Epithelial cell of esophagus (primary cell): ENCODE measurements around the gene MRPL43.
A peak's percentile ranks its signal among the peaks of the same experiment; 100 is the strongest.

Source experiments
- DNase-seq: peaks from one replicate; pipeline ENCODE4 v3.0.0; 2010; ENCODE audit warnings: low read depth
- H3K4me3 ChIP-seq: 2 replicates; pipeline ENCODE4 v1.5.1; 2011; ENCODE audit warnings: mild to moderate bottlenecking, low read length, control low read depth
- TF ChIP-seq, protein P1 (sequence below): IDR thresholded peaks from 2 replicates; pipeline ENCODE4 v1.5.1; 2011; ENCODE audit warnings: low read depth, mild to moderate bottlenecking, low read length, control low read depth, inconsistent platforms; ENCODE audit not compliant: insufficient read depth; ENCODE audit errors: missing control alignments

Gene MRPL43

DNA sequence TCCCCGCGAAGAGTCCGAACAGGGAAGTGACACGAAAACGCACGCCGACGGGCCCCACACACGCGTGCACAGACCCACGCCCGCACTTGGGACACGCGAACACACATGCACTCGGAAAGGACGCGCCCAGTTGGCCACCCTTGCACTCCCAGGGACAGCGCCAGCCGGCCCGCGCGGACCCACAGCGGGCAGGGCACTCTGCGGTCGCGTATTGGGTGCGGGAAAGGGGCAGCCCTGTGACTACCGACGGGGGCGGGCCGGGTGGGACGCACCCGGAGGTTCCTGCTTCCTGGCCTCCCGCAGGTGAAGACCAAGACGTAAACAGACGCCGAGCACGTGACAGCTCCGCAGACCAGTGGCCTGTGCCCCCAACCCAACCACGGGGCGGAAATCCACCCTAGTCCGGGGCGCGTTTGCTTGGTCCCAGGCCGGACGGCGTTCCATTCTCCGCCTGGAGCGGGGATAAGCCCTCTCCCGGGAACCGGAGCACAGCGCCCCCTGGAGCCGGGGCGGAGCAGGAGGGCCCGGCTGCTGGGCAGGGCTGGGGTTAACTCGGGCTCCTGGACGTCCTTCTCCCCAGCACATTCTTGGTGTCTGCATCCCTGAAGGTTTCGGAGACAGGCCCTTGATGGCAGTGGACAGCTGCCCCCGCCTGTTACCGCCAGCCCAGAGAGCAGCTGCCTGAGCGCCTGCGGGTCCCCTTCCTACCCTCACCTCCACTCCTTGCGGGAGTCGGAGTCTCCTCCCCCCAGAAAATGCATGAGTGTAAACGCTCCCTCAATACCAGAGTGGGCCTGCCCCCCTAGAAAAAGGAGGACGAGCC lies 10.3 kb upstream of the MRPL43 start:
- DNase-seq, result peak; percentile 79
- TF ChIP-seq, protein P1, sequence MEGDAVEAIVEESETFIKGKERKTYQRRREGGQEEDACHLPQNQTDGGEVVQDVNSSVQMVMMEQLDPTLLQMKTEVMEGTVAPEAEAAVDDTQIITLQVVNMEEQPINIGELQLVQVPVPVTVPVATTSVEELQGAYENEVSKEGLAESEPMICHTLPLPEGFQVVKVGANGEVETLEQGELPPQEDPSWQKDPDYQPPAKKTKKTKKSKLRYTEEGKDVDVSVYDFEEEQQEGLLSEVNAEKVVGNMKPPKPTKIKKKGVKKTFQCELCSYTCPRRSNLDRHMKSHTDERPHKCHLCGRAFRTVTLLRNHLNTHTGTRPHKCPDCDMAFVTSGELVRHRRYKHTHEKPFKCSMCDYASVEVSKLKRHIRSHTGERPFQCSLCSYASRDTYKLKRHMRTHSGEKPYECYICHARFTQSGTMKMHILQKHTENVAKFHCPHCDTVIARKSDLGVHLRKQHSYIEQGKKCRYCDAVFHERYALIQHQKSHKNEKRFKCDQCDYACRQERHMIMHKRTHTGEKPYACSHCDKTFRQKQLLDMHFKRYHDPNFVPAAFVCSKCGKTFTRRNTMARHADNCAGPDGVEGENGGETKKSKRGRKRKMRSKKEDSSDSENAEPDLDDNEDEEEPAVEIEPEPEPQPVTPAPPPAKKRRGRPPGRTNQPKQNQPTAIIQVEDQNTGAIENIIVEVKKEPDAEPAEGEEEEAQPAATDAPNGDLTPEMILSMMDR, result peak; percentile 84
- H3K4me3 ChIP-seq, result peak overlapping the region; percentile 78

DNA sequence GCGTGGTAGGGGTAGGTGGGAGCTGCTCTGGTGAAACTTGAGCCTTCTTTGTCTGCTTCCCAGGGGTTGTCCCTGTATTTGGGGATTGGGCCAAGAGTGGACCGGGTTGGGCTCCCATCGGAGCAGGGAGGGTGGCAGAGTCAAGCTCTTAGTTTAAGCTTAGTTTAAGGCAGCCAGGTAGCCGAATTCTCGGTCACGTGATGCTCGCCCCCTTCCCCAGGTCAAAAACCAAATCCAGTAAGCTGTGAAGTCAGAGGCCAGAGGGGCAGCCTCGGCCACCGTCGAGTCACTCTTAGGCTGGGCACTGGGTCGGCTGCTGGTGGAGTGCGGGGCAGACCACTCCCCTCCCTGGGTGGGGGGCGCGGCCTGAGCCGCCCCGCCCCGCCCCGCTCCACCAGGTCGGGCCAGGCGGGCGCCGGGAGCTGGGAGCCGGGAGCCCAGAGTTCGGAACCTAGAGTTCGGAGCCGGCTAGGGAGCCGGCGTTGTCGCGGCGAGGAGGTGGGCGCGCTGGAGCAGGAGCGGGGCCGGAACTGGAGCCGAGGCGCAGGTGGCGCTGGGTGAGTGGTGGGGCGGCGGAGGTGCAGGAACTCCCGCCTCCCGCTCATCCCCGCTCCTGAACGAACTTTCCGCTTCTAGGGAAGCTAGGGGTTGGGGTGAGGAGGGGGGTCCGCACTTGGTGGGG lies 9.5 kb upstream of the MRPL43 start:
- peak overlapping the region; percentile 78 for H3K4me3 ChIP-seq
- TF ChIP-seq, protein P1, result no peak
- peak; percentile 42 for DNase-seq

DNA sequence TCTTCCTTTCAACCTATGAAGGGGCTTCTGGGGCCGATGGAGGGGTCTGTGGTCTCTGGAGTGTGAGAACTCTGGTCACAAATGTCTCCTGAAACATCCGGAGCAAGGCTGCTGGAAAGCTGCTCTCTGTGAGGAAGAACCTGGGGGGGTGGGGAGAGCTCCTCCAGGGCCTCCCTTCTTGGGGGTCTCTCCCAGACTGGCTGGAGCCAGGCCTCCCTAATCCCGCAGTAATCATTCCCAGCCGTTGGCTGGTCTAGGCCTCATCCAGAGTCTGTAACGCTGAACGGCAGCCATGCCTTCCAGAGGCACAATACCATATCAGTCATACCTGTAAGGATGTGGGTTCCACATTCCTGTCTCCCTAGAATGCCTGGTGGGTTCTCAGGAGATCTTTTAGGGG lies 7.9 kb upstream of the MRPL43 start:
- no peak for DNase-seq
- TF ChIP-seq, protein P1, result no peak
- H3K4me3 ChIP-seq, result no peak overlapping the region

DNA sequence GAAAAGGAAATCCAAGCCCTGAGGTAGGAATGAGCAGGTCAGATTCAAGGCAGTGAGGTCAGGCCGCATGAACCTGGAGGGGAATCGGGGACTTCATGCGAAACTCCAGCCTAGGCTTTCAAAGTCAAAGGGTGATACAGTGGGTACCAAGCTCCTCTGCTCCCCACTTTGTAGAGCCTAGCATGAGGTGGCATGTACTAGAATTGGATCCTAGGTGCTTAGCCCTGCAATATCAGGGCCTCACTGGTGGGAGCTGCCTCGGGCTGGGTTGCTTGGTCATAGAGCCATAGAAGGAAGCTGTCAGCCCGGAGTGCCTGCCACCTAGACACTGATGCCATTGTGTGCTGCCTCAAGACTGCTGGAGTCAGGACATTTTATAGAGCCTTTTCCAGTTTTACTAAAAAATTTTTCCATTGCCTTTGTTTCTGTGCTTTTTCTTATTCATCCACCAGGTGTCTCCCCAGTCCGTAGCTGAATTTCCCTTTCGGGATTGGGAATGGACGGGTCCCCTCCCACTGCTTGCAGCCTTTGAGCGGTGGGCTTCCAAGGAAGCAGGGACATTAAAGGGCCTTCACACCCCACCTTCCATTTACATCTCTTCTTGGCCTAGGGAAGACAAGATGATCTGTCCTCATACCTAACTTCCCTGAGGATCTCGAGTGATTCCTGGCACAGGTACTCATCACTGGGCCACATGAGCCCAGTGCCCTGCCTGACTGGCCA lies 6.8 kb upstream of the MRPL43 start:
- no peak overlapping the region for H3K4me3 ChIP-seq
- DNase-seq, result peak; percentile 18
- TF ChIP-seq, protein P1, result peak; percentile 53

DNA sequence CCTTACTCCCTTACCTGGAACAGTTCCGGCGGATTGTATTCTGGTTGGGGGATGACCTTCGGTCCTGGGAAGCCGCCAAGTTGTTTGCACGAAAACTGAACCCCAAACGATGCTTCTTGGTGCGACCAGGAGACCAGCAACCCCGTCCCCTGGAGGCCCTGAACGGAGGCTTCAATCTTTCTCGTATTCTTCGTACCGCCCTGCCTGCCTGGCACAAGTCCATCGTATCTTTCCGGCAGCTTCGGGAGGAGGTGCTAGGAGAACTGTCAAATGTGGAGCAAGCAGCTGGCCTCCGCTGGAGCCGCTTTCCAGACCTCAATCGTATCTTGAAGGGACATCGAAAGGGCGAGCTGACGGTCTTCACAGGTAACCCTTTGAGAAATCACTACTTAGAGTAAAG lies 1.8 kb upstream of the MRPL43 start:
- no peak for DNase-seq
- H3K4me3 ChIP-seq, result no peak overlapping the region
- TF ChIP-seq, protein P1, result no peak

DNA sequence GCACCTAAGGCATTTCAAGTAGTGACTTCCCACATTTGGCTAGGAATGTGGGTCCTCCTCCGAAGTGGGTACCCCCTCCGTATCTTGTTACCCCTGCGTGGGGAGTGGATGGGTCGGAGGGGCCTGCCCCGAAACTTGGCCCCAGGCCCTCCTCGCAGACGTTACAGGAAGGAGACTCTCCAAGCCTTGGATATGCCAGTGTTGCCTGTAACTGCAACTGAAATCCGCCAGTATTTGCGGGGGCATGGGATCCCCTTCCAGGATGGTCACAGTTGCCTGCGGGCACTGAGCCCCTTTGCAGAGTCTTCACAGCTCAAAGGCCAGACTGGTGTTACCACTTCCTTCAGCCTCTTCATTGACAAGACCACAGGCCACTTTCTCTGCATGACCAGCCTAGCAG lies 869 bp upstream of the MRPL43 start:
- H3K4me3 ChIP-seq, result peak overlapping the region; percentile 85
- DNase-seq, result no peak
- TF ChIP-seq, protein P1, result no peak
